ENCODE results near the gene APEH.
A peak's percentile ranks its signal among the peaks of the same experiment; 100 is the strongest.

The APEH gene

DNA sequence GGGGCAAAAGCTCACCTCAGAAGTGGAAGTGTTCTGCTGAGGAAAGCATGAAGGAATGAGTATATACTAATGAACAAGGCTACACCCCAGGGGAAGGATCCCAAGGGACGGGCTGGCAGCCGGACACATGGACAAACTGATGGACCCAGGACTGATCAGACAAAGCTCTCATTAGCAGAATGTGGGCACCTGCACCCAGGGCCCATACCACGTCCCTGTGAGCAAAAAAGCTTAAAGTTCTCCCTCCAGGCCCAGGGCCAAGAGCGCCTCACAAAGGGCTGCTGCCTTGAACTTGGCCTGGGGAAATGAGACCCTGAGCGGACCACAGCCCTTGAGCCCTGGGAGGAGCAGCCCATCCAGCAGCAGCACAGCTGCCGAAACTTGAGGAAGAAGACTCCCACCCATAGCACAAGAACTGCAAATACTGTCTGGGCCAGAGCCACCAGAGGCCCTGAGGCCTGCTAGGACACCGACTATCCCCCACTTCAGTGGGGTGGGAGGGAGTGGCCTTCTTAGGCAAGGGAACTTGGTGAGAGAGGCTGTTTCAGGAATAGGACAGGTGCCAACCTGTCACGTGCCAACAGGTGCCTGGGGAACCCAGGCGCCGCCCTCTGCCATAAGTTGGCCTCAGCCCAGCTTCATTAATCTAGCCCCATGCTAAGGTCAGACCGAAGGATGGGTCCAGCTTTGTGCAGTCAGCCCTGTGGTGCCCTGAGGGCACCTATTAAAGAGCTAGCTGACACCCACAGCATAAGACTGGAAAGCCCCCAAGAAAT, 51.9 kb downstream of the APEH start:
- peaks cover 68% of the 10 kb centered on the region for H3K36me3 ChIP-seq
- H3K27ac ChIP-seq, result peak overlapping the region; percentile 13
- H3K4me1 ChIP-seq (ENCODE audit: control insufficient read depth in 1 of 2, insufficient read depth in 1 of 2, low read depth in 1 of 2, low read length in 1 of 2), result peaks cover 19 to 21% of the 10 kb centered on the region in 2 experiments
- no peaks in the 10 kb centered on the region for H3K9me3 ChIP-seq
- TF ChIP-seq, protein P1, sequence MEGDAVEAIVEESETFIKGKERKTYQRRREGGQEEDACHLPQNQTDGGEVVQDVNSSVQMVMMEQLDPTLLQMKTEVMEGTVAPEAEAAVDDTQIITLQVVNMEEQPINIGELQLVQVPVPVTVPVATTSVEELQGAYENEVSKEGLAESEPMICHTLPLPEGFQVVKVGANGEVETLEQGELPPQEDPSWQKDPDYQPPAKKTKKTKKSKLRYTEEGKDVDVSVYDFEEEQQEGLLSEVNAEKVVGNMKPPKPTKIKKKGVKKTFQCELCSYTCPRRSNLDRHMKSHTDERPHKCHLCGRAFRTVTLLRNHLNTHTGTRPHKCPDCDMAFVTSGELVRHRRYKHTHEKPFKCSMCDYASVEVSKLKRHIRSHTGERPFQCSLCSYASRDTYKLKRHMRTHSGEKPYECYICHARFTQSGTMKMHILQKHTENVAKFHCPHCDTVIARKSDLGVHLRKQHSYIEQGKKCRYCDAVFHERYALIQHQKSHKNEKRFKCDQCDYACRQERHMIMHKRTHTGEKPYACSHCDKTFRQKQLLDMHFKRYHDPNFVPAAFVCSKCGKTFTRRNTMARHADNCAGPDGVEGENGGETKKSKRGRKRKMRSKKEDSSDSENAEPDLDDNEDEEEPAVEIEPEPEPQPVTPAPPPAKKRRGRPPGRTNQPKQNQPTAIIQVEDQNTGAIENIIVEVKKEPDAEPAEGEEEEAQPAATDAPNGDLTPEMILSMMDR (IDR thresholded peaks at IDR 0.05), result no peak
- H3K4me3 ChIP-seq (ENCODE audit: low read depth in 1 of 2, low read length in 1 of 2), result no peak overlapping the region
- H3K27me3 ChIP-seq, result no peaks in the 10 kb centered on the region

DNA sequence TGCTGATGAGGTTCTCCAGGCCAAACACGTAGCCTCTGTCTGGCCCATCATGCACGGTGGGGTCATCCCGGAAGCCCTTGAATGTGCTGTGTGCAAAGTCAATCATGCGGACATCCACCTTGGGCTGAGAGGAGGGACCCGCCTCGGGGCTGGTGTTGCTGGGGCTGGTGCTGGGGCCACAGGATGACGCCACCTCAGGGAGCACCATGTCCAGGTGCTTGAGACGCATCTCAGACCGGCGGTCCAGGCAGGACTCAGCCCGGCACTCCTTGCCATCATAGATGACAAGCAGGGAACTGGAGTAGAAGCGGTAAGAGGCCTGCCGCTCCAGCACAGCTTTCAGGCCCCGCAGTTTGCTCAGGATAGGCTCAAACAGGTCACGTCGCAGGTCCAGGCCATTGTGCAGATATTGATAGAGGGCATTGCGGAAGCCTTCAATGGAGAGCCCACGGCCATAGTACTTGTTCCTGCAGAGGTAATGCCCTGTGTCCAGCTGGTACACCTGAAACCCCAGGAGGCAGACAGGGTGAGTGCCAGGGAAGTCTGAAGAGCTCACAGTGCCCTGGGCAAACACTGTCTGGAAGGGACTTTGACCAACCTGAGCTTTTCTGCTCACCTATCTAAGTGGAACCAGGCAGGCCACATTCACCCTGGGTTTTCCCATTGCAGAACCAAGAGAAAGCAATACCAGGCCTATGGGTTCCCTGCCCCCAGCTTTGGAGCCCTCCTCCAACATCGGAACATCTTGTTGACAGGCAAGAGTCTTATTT, 53.2 kb downstream of the APEH start:
- Histone ChIP-seq H3K9me3 (no peaks in the 10 kb centered on the region), H3K27me3 (no peaks in the 10 kb centered on the region), H3K27ac (no peak overlapping the region), H3K4me3 (ENCODE audit: low read depth in 1 of 2, low read length in 1 of 2) (no peak overlapping the region), H3K36me3 (peaks cover 68% of the 10 kb centered on the region), H3K4me1 (ENCODE audit: control insufficient read depth in 1 of 2, insufficient read depth in 1 of 2, low read depth in 1 of 2, low read length in 1 of 2) (peaks cover 19 to 21% of the 10 kb centered on the region in 2 experiments)
- TF ChIP-seq, protein P1 (IDR thresholded peaks at IDR 0.05), result no peak

DNA sequence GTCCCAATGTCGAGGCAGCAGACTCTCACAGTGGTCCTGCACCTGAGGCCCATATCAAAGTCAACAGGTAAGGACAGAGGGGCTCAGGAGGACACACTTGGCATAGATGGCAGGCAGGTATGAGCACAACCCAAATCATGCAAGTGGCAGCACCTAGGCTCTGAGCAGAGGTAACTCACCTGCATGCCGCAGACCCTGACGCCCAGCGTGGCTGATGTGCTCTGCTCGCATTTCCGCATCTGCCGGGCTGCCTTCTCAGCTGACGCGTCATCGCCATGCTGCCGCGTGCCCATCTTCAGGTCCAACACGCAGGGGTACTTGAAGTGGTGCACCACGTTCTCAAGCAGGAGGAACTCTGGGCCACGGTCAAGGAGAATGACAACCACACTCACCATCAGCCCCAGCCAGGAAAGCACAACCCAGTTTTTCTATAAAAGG, 53.8 kb downstream of the APEH start:
- H3K36me3 ChIP-seq, result peaks cover 71% of the 10 kb centered on the region

DNA sequence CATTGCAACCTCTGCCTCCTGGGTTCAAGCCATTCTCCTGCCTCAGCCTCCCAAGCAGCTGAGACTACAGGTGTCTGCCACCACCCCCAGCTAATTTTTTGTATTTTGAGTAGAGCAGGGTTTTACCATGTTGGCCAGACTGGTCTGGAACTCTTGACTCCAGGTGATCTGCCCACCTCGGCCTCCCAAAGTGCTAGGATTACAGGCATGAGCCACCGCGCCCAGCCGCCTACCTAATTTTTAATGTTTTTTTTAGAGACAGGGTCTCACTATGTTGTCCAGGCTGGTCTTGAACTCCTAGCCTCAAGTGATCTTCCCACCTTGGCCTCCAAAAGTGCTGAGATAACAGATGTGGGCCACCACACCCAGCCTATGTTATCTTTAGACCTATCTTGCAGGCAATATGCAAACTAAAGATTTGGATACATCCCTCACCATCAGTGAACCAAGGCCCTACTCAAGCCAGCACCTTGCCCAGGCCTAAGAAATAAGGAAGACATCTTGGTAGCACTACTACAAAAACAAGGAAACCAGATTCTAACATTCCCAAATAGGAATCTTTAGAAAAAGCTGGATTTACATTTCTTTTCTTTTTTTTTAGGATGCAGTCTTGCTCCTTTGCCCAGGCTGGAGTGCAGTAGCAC, 55.9 kb downstream of the APEH start:
- no peaks in the 10 kb centered on the region for H3K9me3 ChIP-seq
- no peak overlapping the region for H3K4me3 ChIP-seq (ENCODE audit: low read depth in 1 of 2, low read length in 1 of 2)
- no peak overlapping the region for H3K27ac ChIP-seq
- no peaks in the 10 kb centered on the region for H3K4me1 ChIP-seq (ENCODE audit: control insufficient read depth in 1 of 2, insufficient read depth in 1 of 2, low read depth in 1 of 2, low read length in 1 of 2)
- no peaks in the 10 kb centered on the region for H3K27me3 ChIP-seq
- H3K36me3 ChIP-seq, result peaks cover 81% of the 10 kb centered on the region
- TF ChIP-seq, protein P1 (IDR thresholded peaks at IDR 0.05), result no peak

More for the DNA sequence above, 53.8 kb downstream of the APEH start:
- Histone ChIP-seq H3K9me3 (no peaks in the 10 kb centered on the region), H3K27ac (no peak overlapping the region), H3K4me1 (ENCODE audit: control insufficient read depth in 1 of 2, insufficient read depth in 1 of 2, low read depth in 1 of 2, low read length in 1 of 2) (peaks cover 16 to 17% of the 10 kb centered on the region in 2 experiments), H3K4me3 (ENCODE audit: low read depth in 1 of 2, low read length in 1 of 2) (no peak overlapping the region), H3K27me3 (no peaks in the 10 kb centered on the region)
- TF ChIP-seq, protein P1 (IDR thresholded peaks at IDR 0.05), result no peak

DNA sequence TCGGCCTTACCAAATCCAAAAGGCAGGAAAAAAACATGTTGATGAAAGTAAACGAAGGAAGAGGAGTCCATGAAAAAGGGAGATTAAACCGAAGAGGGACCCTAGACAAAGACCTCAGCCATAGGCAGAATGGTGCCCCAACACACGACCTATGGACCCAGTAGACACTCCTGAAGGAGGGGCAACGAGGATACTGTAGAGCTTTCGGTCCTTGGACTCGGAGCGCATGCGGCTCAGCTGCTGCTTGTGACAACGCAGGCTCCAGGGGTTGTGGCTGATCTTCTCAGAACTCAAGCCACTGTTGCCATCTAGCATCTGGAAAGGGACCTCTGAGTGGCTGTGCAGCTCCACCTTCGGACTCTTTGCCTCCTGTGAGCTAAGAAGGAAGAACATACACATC, 58.4 kb downstream of the APEH start:
- TF ChIP-seq, protein P1 (IDR thresholded peaks at IDR 0.05), result no peak
- Histone ChIP-seq H3K27me3 (no peaks in the 10 kb centered on the region), H3K9me3 (no peaks in the 10 kb centered on the region), H3K4me1 (ENCODE audit: control insufficient read depth in 1 of 2, insufficient read depth in 1 of 2, low read depth in 1 of 2, low read length in 1 of 2) (no peaks in the 10 kb centered on the region), H3K4me3 (ENCODE audit: low read depth in 1 of 2, low read length in 1 of 2) (no peak overlapping the region), H3K27ac (no peak overlapping the region), H3K36me3 (peaks cover 81% of the 10 kb centered on the region)
